ENCODE results near the gene MUC6. TPM values are rescaled to one million over a fixed set of nuclear protein-coding genes. Genes with fewer than 3 reads are reported as not detected.

MUC6 gene
- total RNA-seq, 1 experiment from 2014 or later: 0.49 TPM

DNA sequence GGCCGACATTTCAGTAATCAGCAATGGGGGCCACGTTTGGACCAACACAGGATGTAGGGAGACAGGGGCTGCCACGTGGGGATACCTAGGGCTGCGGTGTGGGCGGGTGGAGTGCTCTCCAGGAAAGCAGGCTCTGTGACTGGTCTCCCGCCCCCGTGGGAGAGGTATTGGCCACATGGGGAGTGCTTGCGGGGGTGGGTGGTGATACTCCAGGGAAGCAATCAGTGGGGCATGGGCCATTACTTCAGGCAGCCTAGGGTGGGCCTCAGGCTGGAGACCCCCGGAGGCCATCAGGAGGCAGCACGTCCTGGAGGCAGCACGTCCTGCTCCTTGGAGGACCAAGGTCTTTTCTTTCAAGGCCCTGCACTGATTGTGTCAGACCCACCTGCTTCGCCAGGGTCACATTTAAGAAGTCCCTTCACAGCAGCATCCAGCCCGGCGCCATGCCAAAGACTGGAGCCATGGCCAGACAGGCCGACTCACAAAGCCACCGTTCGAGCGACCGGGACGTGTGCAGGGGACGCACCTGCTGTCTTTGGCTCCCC is 35.1 kb upstream of the MUC6 start:
- BruUV-seq (replicated peaks): no TSS peak
- TF ChIP-seq, protein P1, sequence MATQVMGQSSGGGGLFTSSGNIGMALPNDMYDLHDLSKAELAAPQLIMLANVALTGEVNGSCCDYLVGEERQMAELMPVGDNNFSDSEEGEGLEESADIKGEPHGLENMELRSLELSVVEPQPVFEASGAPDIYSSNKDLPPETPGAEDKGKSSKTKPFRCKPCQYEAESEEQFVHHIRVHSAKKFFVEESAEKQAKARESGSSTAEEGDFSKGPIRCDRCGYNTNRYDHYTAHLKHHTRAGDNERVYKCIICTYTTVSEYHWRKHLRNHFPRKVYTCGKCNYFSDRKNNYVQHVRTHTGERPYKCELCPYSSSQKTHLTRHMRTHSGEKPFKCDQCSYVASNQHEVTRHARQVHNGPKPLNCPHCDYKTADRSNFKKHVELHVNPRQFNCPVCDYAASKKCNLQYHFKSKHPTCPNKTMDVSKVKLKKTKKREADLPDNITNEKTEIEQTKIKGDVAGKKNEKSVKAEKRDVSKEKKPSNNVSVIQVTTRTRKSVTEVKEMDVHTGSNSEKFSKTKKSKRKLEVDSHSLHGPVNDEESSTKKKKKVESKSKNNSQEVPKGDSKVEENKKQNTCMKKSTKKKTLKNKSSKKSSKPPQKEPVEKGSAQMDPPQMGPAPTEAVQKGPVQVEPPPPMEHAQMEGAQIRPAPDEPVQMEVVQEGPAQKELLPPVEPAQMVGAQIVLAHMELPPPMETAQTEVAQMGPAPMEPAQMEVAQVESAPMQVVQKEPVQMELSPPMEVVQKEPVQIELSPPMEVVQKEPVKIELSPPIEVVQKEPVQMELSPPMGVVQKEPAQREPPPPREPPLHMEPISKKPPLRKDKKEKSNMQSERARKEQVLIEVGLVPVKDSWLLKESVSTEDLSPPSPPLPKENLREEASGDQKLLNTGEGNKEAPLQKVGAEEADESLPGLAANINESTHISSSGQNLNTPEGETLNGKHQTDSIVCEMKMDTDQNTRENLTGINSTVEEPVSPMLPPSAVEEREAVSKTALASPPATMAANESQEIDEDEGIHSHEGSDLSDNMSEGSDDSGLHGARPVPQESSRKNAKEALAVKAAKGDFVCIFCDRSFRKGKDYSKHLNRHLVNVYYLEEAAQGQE (IDR thresholded peaks at IDR 0.05; ENCODE audit: insufficient read depth in 1 of 2, low read depth in 2 of 2, low read length in 1 of 2): no peak
- TF ChIP-seq POLR2AphosphoS5 (IDR thresholded peaks at IDR 0.05; ENCODE audit: low read depth, low read length): no peak
- no peak for TF ChIP-seq SIN3A (IDR thresholded peaks at IDR 0.05; ENCODE audit: borderline replicate concordance, insufficient read depth, low read depth, low read length)
- no peak for TF ChIP-seq TCF7L2 (IDR thresholded peaks at IDR 0.05; ENCODE audit: low read depth, low read length)
- TF ChIP-seq, protein P2, sequence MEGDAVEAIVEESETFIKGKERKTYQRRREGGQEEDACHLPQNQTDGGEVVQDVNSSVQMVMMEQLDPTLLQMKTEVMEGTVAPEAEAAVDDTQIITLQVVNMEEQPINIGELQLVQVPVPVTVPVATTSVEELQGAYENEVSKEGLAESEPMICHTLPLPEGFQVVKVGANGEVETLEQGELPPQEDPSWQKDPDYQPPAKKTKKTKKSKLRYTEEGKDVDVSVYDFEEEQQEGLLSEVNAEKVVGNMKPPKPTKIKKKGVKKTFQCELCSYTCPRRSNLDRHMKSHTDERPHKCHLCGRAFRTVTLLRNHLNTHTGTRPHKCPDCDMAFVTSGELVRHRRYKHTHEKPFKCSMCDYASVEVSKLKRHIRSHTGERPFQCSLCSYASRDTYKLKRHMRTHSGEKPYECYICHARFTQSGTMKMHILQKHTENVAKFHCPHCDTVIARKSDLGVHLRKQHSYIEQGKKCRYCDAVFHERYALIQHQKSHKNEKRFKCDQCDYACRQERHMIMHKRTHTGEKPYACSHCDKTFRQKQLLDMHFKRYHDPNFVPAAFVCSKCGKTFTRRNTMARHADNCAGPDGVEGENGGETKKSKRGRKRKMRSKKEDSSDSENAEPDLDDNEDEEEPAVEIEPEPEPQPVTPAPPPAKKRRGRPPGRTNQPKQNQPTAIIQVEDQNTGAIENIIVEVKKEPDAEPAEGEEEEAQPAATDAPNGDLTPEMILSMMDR (IDR thresholded peaks at IDR 0.05): no peak
- in situ Hi-C loops (cut with HindIII; ENCODE audit: low pct_unique_long_range_greater_than_20kb, low sequenced_read_pairs) (no loop called here), intact Hi-C loops (cut with micrococcal nuclease; ENCODE audit: unreplicated experiment) (no loop called here)
- peaks cover 25% of the 10 kb centered on the region for H3K4me1 ChIP-seq (ENCODE audit: control insufficient read depth, insufficient read depth, low read length)
- ATAC-seq: peak; percentile 31
- H3K4me3 ChIP-seq (ENCODE audit: low read depth in 2 of 2, low read length in 2 of 2): no peak overlapping the region
- H3K36me3 ChIP-seq (ENCODE audit: control insufficient read depth, insufficient read depth, low read length): no peaks in the 10 kb centered on the region
- no peak overlapping the region for H3K27ac ChIP-seq (ENCODE audit: low read length)
- no peaks in the 10 kb centered on the region for H3K9me3 ChIP-seq (ENCODE audit: control insufficient read depth, insufficient read depth, low read depth, low read length)
- no peak for DNase-seq (ENCODE audit: low read depth, low spot score)
- peaks cover 2% of the 10 kb centered on the region; the same call in 1 of the 2 replicates for H3K27me3 ChIP-seq (ENCODE audit: control insufficient read depth, insufficient read depth, low read length)
- ChIA-PET POLR2A (no interaction called here), CTCF (no interaction called here)

DNA sequence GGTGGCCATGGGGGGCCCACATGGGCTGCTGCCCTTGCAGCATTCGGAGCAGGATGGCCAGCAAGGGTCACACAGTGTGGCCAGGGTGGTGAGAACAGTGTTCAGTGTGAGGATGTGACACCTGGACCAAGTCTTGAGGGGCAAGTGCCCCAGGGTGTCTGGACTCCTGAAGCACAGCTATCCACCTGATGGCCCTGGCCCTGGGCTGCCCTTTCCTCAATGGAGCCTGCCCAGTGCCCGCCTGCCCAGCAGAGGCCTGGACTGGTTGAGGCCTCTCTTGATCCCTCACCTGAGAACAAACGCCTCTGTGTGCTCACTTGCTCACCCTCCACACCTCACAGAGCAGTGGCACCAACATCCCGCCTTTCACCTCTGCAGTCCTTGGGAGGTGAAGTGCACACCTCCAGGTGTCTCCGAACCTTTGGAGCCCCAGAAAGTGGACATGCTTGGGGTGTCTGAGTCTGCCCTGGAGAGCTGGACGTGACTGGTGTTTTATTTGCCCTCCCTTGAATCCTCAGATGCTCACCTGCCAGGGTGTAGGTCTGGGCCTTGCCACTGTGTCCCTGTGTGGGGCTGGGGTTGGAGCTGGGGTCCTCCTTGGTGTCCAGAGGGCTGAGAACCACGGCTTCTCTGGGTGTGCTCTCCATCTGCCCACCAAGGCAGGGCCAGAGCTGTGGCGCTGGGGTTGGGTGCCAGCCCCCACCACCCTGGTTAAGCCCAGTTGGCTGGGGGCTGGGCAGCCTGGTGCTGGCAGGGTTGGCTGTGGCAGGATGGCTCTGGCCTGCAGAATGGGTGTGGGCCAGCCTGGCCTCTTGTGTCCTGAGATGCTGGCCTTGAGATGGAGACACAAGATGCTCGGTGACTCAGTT is 34.3 kb upstream of the MUC6 start:
- Histone ChIP-seq H3K36me3 (ENCODE audit: control insufficient read depth, insufficient read depth, low read length) (no peaks in the 10 kb centered on the region), H3K4me3 (ENCODE audit: low read depth in 2 of 2, low read length in 2 of 2) (no peak overlapping the region), H3K9me3 (ENCODE audit: control insufficient read depth, insufficient read depth, low read depth, low read length) (no peaks in the 10 kb centered on the region), H3K27me3 (ENCODE audit: control insufficient read depth, insufficient read depth, low read length) (peaks cover 2% of the 10 kb centered on the region; the same call in 1 of the 2 replicates), H3K4me1 (ENCODE audit: control insufficient read depth, insufficient read depth, low read length) (peaks cover 25% of the 10 kb centered on the region), H3K27ac (ENCODE audit: low read length) (no peak overlapping the region)
- ChIA-PET CTCF (no interaction called here), POLR2A (no interaction called here)
- DNase-seq (ENCODE audit: low read depth, low spot score) (no peak), ATAC-seq (no peak)
- intact Hi-C loops (cut with micrococcal nuclease; ENCODE audit: unreplicated experiment): no loop called here
- no TSS peak for BruUV-seq (replicated peaks)
- TF ChIP-seq POLR2AphosphoS5 (IDR thresholded peaks at IDR 0.05; ENCODE audit: low read depth, low read length) (no peak), TCF7L2 (IDR thresholded peaks at IDR 0.05; ENCODE audit: low read depth, low read length) (no peak), SIN3A (IDR thresholded peaks at IDR 0.05; ENCODE audit: borderline replicate concordance, insufficient read depth, low read depth, low read length) (no peak)
- TF ChIP-seq, protein P2 (IDR thresholded peaks at IDR 0.05): no peak
- TF ChIP-seq, protein P1 (IDR thresholded peaks at IDR 0.05; ENCODE audit: insufficient read depth in 1 of 2, low read depth in 2 of 2, low read length in 1 of 2): no peak
- in situ Hi-C loops (cut with HindIII; ENCODE audit: low pct_unique_long_range_greater_than_20kb, low sequenced_read_pairs): no loop called here
